ENCODE measurements around the gene CMTM1.
"Not testable (repeated sequence)": the region's sequence is repeated elsewhere in the genome, so short reads cannot be mapped to it uniquely, and the experiment has no call there.

CMTM1 gene

GRCh38 chr16:66617010-66617434 is 50.8 kb downstream of the CMTM1 start:
- no peak for DNase-seq

GRCh38 chr16:66617728-66618127 is 51.5 kb downstream of the CMTM1 start:
- DNase-seq: no peak

GRCh38 chr16:66618588-66619375 is 52.5 kb downstream of the CMTM1 start:
- DNase-seq: no peak

- no peak for DNase-seq
Measured at GRCh38 chr16:66619534-66620428, 53.5 kb downstream of the CMTM1 start.

GRCh38 chr16:66620429-66620795 is 54.2 kb downstream of the CMTM1 start:
- no peak for DNase-seq

GRCh38 chr16:66621973-66622372 is 55.7 kb downstream of the CMTM1 start:
- no peak for DNase-seq

GRCh38 chr16:66622863-66623262 is 56.6 kb downstream of the CMTM1 start:
- no peak for DNase-seq

- DNase-seq: no peak
Measured at GRCh38 chr16:66623755-66624154, 57.5 kb downstream of the CMTM1 start.

GRCh38 chr16:66627611-66628378 is 61.6 kb downstream of the CMTM1 start:
- DNase-seq: not testable (repeated sequence)

Data from CD4-positive, alpha-beta T cell treated with Interleukin-4 for 1 hour (primary cell).